Measurements from ENCODE around the gene GNA15.

- TF ChIP-seq CTCF (IDR thresholded peaks at IDR 0.05; ENCODE audit: low read length) = no peak
- TF ChIP-seq EZH2 (IDR thresholded peaks at IDR 0.05; ENCODE audit: borderline replicate concordance, low read length) = no peak
These were observed 2.7 kb upstream of the GNA15 start for GRCh38 chr19:3132971-3133792.
